VCaP (cell line): ENCODE measurements around the gene MT1A.
"Not testable (repeated sequence)": the region's sequence is repeated elsewhere in the genome, so short reads cannot be mapped to it uniquely, and the experiment has no call there.

ENCODE experiments used
- H3K27ac ChIP-seq: fragments of 450-650 bp; 2 replicates; pipeline ENCODE4 v1.5.1; 2017
- CTCF ChIP-seq: fragments of 450-650 bp; conservative IDR thresholded peaks from 2 replicates; pipeline ENCODE4 v1.5.1; 2017; ENCODE audit warnings: mild to moderate bottlenecking, moderate library complexity

Gene MT1A

GRCh38 chr16:56620339-56620897 is 18.0 kb upstream of the MT1A start:
- no peak for TF ChIP-seq CTCF

GRCh38 chr16:56621665-56622445 is 16.6 kb upstream of the MT1A start:
- not testable (repeated sequence) for H3K27ac ChIP-seq

More at GRCh38 chr16:56620339-56620897, 18.0 kb upstream of the MT1A start:
- no peak overlapping the region for H3K27ac ChIP-seq

- not testable (repeated sequence) for H3K27ac ChIP-seq
These were observed 15.3 kb upstream of the MT1A start for GRCh38 chr16:56623184-56623583.

- H3K27ac ChIP-seq, result no peak overlapping the region
- TF ChIP-seq CTCF, result no peak
These were observed 14.8 kb upstream of the MT1A start for GRCh38 chr16:56623637-56624036.

- H3K27ac ChIP-seq, result peak within 1 kb of the TSS; percentile 70
- no peak for TF ChIP-seq CTCF
These were observed 13.1 kb upstream of the MT1A start, which contains the start of gene MT1E for GRCh38 chr16:56625140-56625942. TSS of gene MT1E (plus strand) at chr16:56625781. CDS start at chr16:56625852, 71 bp downstream.

- no peak for TF ChIP-seq CTCF
- peak overlapping the region; percentile 70 for H3K27ac ChIP-seq
These were observed 12.4 kb upstream of the MT1A start for GRCh38 chr16:56625943-56626654.

GRCh38 chr16:56626685-56627084 is 11.8 kb upstream of the MT1A start:
- H3K27ac ChIP-seq, result peak overlapping the region; percentile 70
- TF ChIP-seq CTCF, result no peak
